ENCODE results near the gene CBR4. TPM values are rescaled to one million over a fixed set of nuclear protein-coding genes. Genes with fewer than 3 reads are reported as not detected.
A peak's percentile ranks its signal among the peaks of the same experiment; 100 is the strongest.

Gene CBR4
- polyA plus RNA-seq, 1 experiment, result 4.5 TPM

GRCh38 chr4:168981460-168981859 lies 28.6 kb downstream of the CBR4 start:
- TF ChIP-seq CTCF (IDR thresholded peaks at IDR 0.05; ENCODE audit: low read depth, low read length), result no peak
- H3K27me3 ChIP-seq (ENCODE audit: control insufficient read depth, insufficient read depth, low read length), result no peaks in the 10 kb centered on the region
- CTCF ChIA-PET, result interaction anchor here (1.0 kb wide), 1 partner anchor 585 kb away, joined by 3 read pairs; no protein-coding TSS in a partner anchor
- POLR2A ChIA-PET, result no interaction called here
- H3K9me3 ChIP-seq (ENCODE audit: control insufficient read depth, insufficient read depth, low read length), result no peaks in the 10 kb centered on the region; the same call in none of the 2 replicates
- no peak overlapping the region for H3K27ac ChIP-seq (ENCODE audit: low read depth, low read length)
- H3K4me3 ChIP-seq (ENCODE audit: low read depth, low read length), result no peak overlapping the region
- DNase-seq (ENCODE audit: low read depth, low spot score), result no peak

- no peak for TF ChIP-seq CTCF (IDR thresholded peaks at IDR 0.05; ENCODE audit: low read depth, low read length)
- no peak overlapping the region for H3K4me3 ChIP-seq (ENCODE audit: low read depth, low read length)
- no peaks in the 10 kb centered on the region; the same call in none of the 2 replicates for H3K9me3 ChIP-seq (ENCODE audit: control insufficient read depth, insufficient read depth, low read length)
- ChIA-PET CTCF (interaction anchor here (0.7 to 0.8 kb wide), 3 partner anchors 17 to 600 kb away, joined by 3 to 8 read pairs (median 3); no protein-coding TSS in a partner anchor), POLR2A (interaction anchor here (0.5 kb wide), 1 partner anchor 21 kb away, joined by 3 read pairs; no protein-coding TSS in a partner anchor)
- H3K27me3 ChIP-seq (ENCODE audit: control insufficient read depth, insufficient read depth, low read length), result no peaks in the 10 kb centered on the region
- DNase-seq (ENCODE audit: low read depth, low spot score), result no peak
- no peak overlapping the region for H3K27ac ChIP-seq (ENCODE audit: low read depth, low read length)
These were observed 30.7 kb downstream of the CBR4 start for GRCh38 chr4:168979338-168979737.

GRCh38 chr4:168978001-168978700 lies 31.9 kb downstream of the CBR4 start:
- ChIA-PET POLR2A (no interaction called here), CTCF (no interaction called here)
- Histone ChIP-seq H3K27ac (ENCODE audit: low read depth, low read length) (no peak overlapping the region), H3K4me3 (ENCODE audit: low read depth, low read length) (no peak overlapping the region), H3K27me3 (ENCODE audit: control insufficient read depth, insufficient read depth, low read length) (no peaks in the 10 kb centered on the region), H3K9me3 (ENCODE audit: control insufficient read depth, insufficient read depth, low read length) (no peaks in the 10 kb centered on the region; the same call in none of the 2 replicates)
- TF ChIP-seq CTCF (IDR thresholded peaks at IDR 0.05; ENCODE audit: low read depth, low read length), result no peak
- DNase-seq (ENCODE audit: low read depth, low spot score), result peak; percentile 3

GRCh38 chr4:168972596-168972995 lies 37.5 kb downstream of the CBR4 start:
- ChIA-PET POLR2A (no interaction called here), CTCF (interaction anchor here (0.5 kb wide), 1 partner anchor 38 kb away, joined by 3 read pairs; no protein-coding TSS in a partner anchor)
- H3K9me3 ChIP-seq (ENCODE audit: control insufficient read depth, insufficient read depth, low read length), result no peaks in the 10 kb centered on the region
- no peak for DNase-seq (ENCODE audit: low read depth, low spot score)
- no peak overlapping the region for H3K27ac ChIP-seq (ENCODE audit: low read depth, low read length)
- no peaks in the 10 kb centered on the region for H3K27me3 ChIP-seq (ENCODE audit: control insufficient read depth, insufficient read depth, low read length)
- TF ChIP-seq CTCF (IDR thresholded peaks at IDR 0.05; ENCODE audit: low read depth, low read length), result no peak
- H3K4me3 ChIP-seq (ENCODE audit: low read depth, low read length), result no peak overlapping the region

GRCh38 chr4:168960716-168961115 lies 49.3 kb downstream of the CBR4 start:
- no peak for DNase-seq (ENCODE audit: low read depth, low spot score)
- no peak for TF ChIP-seq CTCF (IDR thresholded peaks at IDR 0.05; ENCODE audit: low read depth, low read length)
- no peak overlapping the region for H3K4me3 ChIP-seq (ENCODE audit: low read depth, low read length)
- H3K9me3 ChIP-seq (ENCODE audit: control insufficient read depth, insufficient read depth, low read length), result no peaks in the 10 kb centered on the region
- ChIA-PET CTCF (interaction anchor here (0.6 kb wide), 1 partner anchor 17 kb away, joined by 3 read pairs; no protein-coding TSS in a partner anchor), POLR2A (no interaction called here)
- H3K27me3 ChIP-seq (ENCODE audit: control insufficient read depth, insufficient read depth, low read length), result no peaks in the 10 kb centered on the region
- no peak overlapping the region for H3K27ac ChIP-seq (ENCODE audit: low read depth, low read length)

Measured in AG04450 (cell line).